Adrenal gland (tissue), 12 donors: ENCODE data around the gene ALG2. TPM values are rescaled to one million over a fixed set of nuclear protein-coding genes. Genes with fewer than 3 reads are reported as not detected.

Experiments
- DNase-seq, 7 donors: peaks; one replicate each; pipeline ENCODE4 v3.0.0-alpha.2; 2019 to 2020
- H3K27ac ChIP-seq, 5 donors: fragments of 200-600 bp; sonication (generic) in 4 of 5; 1 replicate in 3 of 5; 2 replicates in 2 of 5; pipeline versions ENCODE4 v1.5.1 to v1.8.0; 2016 to 2020; ENCODE audit warnings: mild to moderate bottlenecking in 1 of 5
- H3K27me3 ChIP-seq: fragments of 200-600 bp; 2 replicates; pipeline ENCODE4 v1.8.0; 2021
- H3K36me3 ChIP-seq, 2 donors: fragments of 200-600 bp; replicated peaks in 1 of 2; 1 replicate in 1 of 2; 2 replicates in 1 of 2; pipeline versions ENCODE4 v1.5.1 to v1.8.0; 2018 to 2022
- H3K4me1 ChIP-seq, 2 donors: fragments of 200-600 bp; replicated peaks in 1 of 2; 1 replicate in 1 of 2; 2 replicates in 1 of 2; pipeline versions ENCODE4 v1.5.1 to v1.8.0; 2018 to 2021
- H3K4me3 ChIP-seq, 4 donors: fragments of 200-600 bp; sonication (generic) in 3 of 4; one replicate each; pipeline ENCODE4 v1.5.1; 2016 to 2018
- H3K9me3 ChIP-seq, 3 donors: fragments of 200-600 bp; sonication (generic) in 1 of 3; replicated peaks in 1 of 3; 1 replicate in 2 of 3; 2 replicates in 1 of 3; pipeline versions ENCODE4 v1.5.1 to v1.8.0; 2016 to 2021
- POLR2A ChIP-seq, 2 donors: fragments of 450-650 bp; IDR thresholded peaks; one replicate each; pipeline ENCODE4 v1.6.1; 2017; ENCODE audit warnings: antibody characterized with exemption in 2 of 2, mild to moderate bottlenecking in 2 of 2, moderate library complexity in 1 of 2
- WGBS, 4 donors: extraction: QIAGEN DNeasy Blood & Tissue Kit in 2 of 4; methylation state at CpG; one replicate each; pipeline versions ENCODE4 v1.1.5 to v1.1.7; 2013 to 2017; 5-methylcytosine and 5-hydroxymethylcytosine counted together
- intact Hi-C, 2 donors: fragments of 100-400 bp; cut with DNase I; formaldehyde crosslinking; loops; one replicate each; pipeline versions ENCODE4 v1.14.1 to v1.15.0; 2022 to 2023
- polyA plus RNA-seq, 3 donors: library from polyadenylated mRNA; stranded (reverse); fragments of 200-250 nt in 2 of 3; fragments of 350-450 nt in 1 of 3; fragmentation: Illumina TruSeq in 1 of 3; extraction: RNeasy Lipid Tissue Mini Kit (QIAGEN cat#74804) in 1 of 3; gene quantifications; one replicate each; pipeline ENCODE4 v1.2.3, GENCODE V29; 2013 to 2014
- total RNA-seq, 9 donors: library from RNA; depleted of rRNA in 4 of 9; stranded (reverse); fragments of >200 nt in 4 of 9; fragments of 120-200 nt in 1 of 9; fragmentation: NEBNext Ultra II Directional in 1 of 9; extraction: Animal tissue kit (Norgen Biotek cat#: 25700) in 1 of 9; gene quantifications; one replicate each; pipeline versions ENCODE4 v1.1.0 to v1.2.4, GENCODE V29; 2013 to 2023
- TF ChIP-seq, protein P1 (sequence below), 6 experiments: fragments of 450-650 bp in 4 of 6; fragments of 200-600 bp in 2 of 6; sonication (generic) in 1 of 6; IDR thresholded peaks; 1 replicate in 5 of 6; 2 replicates in 1 of 6; pipeline versions ENCODE4 v1.5.1 to v1.8.0; 2016 to 2021; ENCODE audit warnings: antibody characterized with exemption in 6 of 6, mild to moderate bottlenecking in 2 of 6, moderate library complexity in 1 of 6
- donor health status: healthy with polysubstance abuse.
- donor health status: Bipolar disorder and iron deficiency.
- donor health status: DM: yes; HTN: yes; CAD: no.
- donor health status: DM: no; HTN: no; CAD: no.
- donor health status: DM: no; HTN: no; CAD: no.
- donor health status: DM: yes; HTN: yes; CAD: no.

ALG2 gene
- total and polyA plus RNA-seq, 12 donors: 19.2 to 144 (median 60.8) TPM

DNA sequence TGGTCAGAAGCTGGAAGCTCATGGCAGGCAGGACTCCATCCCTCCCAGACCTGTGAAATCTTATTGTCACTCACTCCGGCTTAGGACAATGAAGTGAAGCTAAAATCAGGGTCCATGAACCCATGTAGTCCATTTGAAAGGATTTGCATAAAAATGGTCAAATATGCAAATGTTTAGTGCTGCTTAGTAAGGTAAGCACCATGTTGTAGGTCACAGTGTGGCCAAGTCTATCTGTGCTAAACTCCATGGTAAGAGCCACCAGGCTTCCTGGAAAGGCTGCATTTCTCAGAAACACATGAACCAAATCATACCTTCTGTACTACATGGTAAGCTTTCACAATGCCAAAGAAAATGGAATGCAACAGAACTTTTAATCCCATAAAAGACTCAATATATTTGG lies 5.7 kb downstream of the ALG2 start:
- Histone ChIP-seq H3K27ac (no peak overlapping the region), H3K9me3 (no peaks in the 10 kb centered on the region), H3K27me3 (no peaks in the 10 kb centered on the region), H3K4me3 (no peak overlapping the region), H3K4me1 (peaks cover 12 to 34% of the 10 kb centered on the region in 2 donors), H3K36me3 (peaks cover 0 to 9% of the 10 kb centered on the region in 2 donors)
- intact Hi-C loops: no loop called here
- WGBS, 4 donors: 93 to 100% (median 97%) methylated on average over 1 of the region's 1 CpG
- DNase-seq: no peak
- TF ChIP-seq, protein P1, sequence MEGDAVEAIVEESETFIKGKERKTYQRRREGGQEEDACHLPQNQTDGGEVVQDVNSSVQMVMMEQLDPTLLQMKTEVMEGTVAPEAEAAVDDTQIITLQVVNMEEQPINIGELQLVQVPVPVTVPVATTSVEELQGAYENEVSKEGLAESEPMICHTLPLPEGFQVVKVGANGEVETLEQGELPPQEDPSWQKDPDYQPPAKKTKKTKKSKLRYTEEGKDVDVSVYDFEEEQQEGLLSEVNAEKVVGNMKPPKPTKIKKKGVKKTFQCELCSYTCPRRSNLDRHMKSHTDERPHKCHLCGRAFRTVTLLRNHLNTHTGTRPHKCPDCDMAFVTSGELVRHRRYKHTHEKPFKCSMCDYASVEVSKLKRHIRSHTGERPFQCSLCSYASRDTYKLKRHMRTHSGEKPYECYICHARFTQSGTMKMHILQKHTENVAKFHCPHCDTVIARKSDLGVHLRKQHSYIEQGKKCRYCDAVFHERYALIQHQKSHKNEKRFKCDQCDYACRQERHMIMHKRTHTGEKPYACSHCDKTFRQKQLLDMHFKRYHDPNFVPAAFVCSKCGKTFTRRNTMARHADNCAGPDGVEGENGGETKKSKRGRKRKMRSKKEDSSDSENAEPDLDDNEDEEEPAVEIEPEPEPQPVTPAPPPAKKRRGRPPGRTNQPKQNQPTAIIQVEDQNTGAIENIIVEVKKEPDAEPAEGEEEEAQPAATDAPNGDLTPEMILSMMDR (IDR thresholded peaks at IDR 0.05): no peak
- no peak for TF ChIP-seq POLR2A (IDR thresholded peaks at IDR 0.05)

DNA sequence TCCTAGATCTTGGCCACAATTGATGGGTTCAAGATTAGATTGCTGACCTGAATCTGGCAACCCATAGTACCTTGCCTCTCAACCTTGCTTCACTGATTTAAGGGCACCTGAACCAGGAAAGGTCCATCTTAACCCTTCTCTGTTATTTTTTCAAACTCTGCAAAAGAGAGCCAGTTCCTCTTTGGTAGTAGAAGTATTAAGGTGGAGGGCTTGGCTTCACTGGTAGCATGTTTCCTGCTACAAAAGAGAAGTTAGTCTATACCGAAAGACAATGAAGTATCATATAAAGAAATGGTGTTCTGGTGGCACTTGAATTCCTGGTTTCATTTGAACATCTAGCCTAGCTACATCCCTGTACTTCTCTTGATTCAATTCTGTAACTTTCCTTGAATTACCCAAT lies 8.5 kb downstream of the ALG2 start:
- H3K27me3 ChIP-seq: no peaks in the 10 kb centered on the region
- no peak overlapping the region for H3K27ac ChIP-seq
- peaks cover 0 to 8% of the 10 kb centered on the region in 2 donors for H3K4me1 ChIP-seq
- 76 to 89% (median 80%) methylated on average over 1 of the region's 1 CpG for WGBS, 4 donors
- TF ChIP-seq, protein P1 (IDR thresholded peaks at IDR 0.05): no peak
- TF ChIP-seq POLR2A (IDR thresholded peaks at IDR 0.05): no peak
- DNase-seq: no peak
- peaks cover 0 to 7% of the 10 kb centered on the region in 2 donors for H3K36me3 ChIP-seq
- no peak overlapping the region for H3K4me3 ChIP-seq
- peaks cover 0 to 4% (median 0%) of the 10 kb centered on the region in 3 donors for H3K9me3 ChIP-seq
- intact Hi-C loops: no loop called here

DNA sequence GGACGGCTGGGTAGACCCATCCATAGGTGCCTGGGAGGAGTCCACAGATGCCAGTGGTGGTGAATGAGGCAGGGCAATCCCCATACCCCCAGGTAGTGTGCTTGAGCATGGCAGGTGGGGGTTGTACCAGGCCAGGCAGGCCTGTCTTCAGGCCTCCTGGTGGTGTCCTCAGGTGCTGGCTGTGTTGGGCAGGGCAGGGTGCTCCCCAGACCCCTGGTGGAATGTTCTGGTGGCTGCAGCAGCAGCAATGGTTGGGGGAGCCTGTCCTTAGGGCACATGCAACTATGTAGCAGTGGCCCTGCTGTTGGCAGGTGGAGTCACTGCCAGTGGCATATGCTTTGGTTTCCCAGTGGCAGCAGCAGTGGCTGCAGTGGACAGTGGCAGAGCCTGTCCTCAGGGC lies 10.0 kb downstream of the ALG2 start:
- no peaks in the 10 kb centered on the region for H3K27me3 ChIP-seq
- TF ChIP-seq, protein P1 (IDR thresholded peaks at IDR 0.05): no peak
- H3K36me3 ChIP-seq: no peaks in the 10 kb centered on the region
- no peaks in the 10 kb centered on the region for H3K4me1 ChIP-seq
- H3K9me3 ChIP-seq: peaks cover 0 to 4% (median 0%) of the 10 kb centered on the region in 3 donors
- H3K27ac ChIP-seq: no peak overlapping the region
- WGBS, 4 donors: 83 to 100% (median 94%) methylated on average over 1 of the region's 1 CpG
- no peak for DNase-seq
- H3K4me3 ChIP-seq: no peak overlapping the region
- intact Hi-C loops: no loop called here

DNA sequence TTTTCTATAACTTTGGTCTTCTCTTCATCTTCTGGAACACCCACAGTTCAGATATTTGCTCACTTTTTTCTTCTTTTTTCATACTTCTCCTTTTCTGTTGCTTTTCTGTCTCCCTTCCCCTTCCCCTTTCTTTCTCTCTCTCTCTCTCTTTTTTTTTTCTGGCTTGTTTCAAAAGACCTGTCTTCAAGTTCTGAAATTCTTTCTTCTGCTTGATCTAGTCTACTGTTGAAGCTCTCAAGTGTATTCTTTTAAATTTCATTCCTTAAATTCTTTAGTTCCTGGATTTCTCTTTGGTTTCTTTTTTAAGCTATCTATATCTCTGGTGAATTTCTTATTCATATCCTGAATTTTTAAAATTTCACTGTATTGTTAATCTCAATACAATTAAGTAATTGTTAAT lies 11.2 kb downstream of the ALG2 start:
- Histone ChIP-seq H3K36me3 (no peaks in the 10 kb centered on the region), H3K27me3 (no peaks in the 10 kb centered on the region), H3K27ac (no peak overlapping the region), H3K9me3 (peaks cover 0 to 4% (median 0%) of the 10 kb centered on the region in 3 donors), H3K4me1 (no peaks in the 10 kb centered on the region), H3K4me3 (no peak overlapping the region)
- intact Hi-C loops: no loop called here
- TF ChIP-seq, protein P1 (IDR thresholded peaks at IDR 0.05): no peak
- no peak for TF ChIP-seq POLR2A (IDR thresholded peaks at IDR 0.05)
- DNase-seq: no peak
